Hematopoietic multipotent progenitor cell (in vitro differentiated cells): ENCODE data around the gene WDR91. TPM values are rescaled to one million over a fixed set of nuclear protein-coding genes. Genes with fewer than 3 reads are reported as not detected.
"Not testable (repeated sequence)": the region's sequence is repeated elsewhere in the genome, so short reads cannot be mapped to it uniquely, and the experiment has no call there.

Experiments used
- DNase-seq, 3 donors: peaks; one replicate each; pipeline ENCODE4 v3.0.0-alpha.2; 2011 to 2015; ENCODE audit warnings: low read depth in 2 of 3, low spot score in 2 of 3
- total RNA-seq: library from RNA; depleted of rRNA; stranded (reverse); fragments of >200 nt; gene quantifications from one replicate; pipeline ENCODE4 v1.2.3, GENCODE V29; 2012

The WDR91 gene
- total RNA-seq, 1 donor: 43.4 TPM

DNA sequence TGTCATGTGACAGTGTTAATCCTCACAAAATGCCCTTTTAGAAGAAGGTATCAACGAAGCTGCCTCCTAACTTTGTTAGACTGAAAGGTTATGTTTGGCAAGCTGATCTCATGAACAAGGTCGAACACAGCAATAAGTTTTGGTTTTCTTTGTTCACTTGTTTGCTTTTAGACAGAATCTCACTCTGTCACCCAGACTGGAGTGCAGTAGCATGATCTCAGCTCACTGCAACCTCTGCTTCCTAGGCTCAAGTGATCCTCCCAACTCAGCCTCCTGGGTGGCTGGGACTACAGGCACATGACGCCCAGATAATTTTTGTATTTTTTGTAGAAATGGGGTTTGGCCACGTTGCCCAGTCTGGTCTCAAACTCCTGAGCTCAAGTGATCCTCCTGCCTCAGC is 23.4 kb upstream of the WDR91 start:
- no peak for DNase-seq

DNA sequence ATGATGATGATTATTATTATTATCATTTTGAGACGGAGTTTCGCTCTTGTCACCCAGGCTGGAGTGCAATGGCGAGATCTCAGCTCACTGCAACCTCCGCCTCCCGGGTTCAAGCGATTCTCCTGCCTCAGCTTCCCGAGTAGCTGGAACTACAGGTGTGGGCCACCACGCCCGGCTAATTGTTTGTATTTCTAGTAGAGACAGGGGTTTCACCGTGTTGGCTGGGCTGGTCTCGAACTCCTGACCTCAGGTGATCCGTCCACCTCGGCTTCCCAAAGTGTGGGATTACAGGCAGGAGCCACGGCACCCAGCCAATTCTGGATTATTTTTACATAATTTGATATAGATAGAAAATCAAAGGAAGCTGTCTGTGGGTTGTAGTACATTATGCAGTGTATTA is 22.8 kb upstream of the WDR91 start:
- not testable (repeated sequence) for DNase-seq

DNA sequence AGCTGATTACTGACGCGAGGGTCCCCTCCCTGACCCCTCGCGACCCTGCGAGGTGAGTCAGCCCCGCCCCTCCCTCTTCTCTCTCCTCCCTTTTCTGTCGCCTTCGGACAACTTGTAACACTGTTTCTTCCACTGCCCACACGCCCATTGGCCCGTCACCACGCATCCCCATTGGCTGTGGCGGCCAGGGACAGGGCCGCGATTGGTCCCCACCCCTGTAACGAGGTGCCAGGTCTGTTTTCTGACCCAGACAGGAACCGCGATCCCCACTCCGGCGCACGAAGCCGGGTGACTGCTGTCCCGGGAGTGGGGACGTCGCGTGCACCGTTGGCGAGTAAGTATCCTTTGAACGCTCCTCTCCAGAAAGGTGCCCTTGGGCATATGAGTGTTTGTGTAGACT is 22.2 kb upstream of the WDR91 start, which contains the start of gene STRA8:
STRA8 (plus strand) TSS at position 269 of the 400 bp plus-strand sequence. CDS start 6,687 bp downstream, outside the sequence.
- no peak for DNase-seq

DNA sequence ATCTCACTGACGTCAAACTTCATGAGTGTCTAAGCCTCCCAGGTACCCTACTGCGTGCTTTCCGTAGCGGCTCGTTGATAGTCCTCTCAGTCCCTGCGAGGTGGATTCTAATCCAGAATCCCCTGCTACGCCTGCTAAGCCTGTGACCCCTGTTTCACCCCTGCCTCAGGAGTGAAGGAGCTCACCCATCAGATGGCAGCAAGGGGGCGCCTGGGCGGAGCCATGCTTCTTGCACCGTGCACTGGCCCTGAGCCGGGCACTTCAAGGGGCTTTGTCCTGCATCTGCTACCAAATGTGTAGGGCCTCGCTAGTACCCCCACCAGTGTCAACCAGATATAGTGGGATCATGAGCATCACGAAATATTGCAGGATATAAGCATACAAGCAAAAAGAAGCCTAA is 21.4 kb upstream of the WDR91 start:
- DNase-seq: no peak

DNA sequence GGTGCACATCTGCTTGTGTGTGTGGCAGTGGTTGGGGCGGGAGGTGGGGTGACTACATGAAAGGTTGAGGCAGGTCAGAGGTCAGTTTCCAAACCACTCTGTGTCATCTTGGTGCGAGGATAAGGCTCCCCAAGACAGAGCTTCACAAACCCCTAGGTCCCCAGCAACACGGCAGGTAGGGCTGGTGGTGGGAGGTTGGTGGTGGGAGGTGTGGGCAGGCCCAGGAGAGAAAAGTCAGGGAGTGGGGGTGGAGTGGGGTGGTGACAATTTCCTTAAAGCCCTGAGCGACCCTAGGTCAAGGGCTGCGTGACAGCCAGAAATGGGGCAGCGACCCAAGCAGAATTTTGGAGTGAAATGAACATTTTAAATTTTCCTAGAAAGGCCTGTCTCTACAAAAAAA is 20.8 kb upstream of the WDR91 start:
- DNase-seq: no peak

DNA sequence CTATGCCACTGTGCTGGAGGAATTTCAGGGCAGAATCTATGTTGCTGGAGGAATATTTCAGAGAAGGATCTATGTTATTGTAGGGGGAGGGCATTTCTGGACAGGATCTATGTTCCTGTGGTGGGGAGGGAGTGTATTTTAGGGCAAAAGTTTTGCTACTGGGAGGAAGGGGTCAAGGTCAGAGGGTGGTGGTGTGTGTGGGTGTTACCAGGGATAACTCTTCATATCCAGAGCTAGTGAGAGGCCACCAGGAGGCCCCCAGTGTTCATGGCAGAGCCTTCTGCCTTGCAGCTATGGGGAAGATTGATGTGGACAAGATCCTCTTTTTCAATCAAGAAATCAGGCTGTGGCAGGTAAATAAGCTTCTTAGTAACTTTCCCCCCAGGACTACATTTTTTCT is 20.4 kb upstream of the WDR91 start:
- DNase-seq: no peak

DNA sequence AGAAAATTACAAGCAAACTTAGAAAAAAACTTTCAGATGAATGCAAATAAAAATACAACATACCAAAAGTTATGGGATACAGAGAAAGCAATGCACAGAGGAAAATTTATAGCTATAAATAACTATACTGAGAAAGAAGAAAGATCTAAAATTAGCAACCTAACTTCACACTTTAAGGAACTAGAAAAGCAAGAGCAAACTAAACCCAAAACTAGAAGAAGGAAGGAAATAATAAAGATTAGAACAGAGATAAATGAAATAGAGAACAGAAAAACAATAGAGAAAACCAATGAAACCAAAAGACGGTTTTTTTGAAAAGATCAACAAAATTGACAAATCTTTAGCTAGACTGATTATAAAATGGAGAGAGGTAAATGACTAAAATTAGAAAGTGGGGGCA is 12.7 kb upstream of the WDR91 start:
- DNase-seq: peak in 1 of 3 donors; percentile 23

DNA sequence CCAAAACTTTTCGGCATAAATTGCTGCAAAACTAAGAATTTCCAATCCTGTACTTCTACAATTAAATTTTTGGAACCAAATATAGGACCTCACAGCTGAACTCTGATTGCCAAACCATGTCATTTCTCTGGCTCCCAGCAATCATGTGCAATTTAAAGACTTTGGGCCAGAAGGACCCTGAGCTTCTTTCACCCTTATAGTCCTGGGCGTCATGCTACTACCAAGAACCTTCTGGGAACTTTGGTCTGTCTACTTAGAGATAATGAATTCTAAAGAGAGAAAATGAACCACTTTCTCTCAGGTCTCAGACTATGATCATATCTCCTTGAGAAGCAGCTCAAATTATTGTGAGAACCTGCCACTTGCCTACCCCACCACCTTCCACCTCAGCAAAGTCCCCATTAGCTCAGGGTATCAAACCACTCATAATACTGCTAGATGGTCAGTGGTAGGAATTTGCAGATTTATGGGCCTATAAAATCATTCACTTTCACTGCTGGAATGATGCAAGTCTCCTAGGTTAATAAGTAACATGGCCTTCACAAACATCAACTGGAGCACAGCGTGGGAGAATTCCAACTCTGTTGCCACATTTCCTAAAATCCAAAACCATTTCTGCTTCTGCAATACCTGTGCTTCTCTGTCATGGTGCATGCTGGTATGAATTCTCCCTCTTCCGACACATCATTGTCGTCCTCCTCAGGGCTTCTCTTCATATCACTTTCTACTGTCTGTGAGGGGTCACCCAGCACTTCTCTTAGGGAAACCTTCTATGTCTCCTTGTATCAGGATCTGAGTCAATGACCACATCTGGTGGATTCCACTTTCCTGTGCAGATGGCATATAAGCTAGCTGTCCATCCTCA is 6.6 kb upstream of the WDR91 start:
- no peak for DNase-seq

DNA sequence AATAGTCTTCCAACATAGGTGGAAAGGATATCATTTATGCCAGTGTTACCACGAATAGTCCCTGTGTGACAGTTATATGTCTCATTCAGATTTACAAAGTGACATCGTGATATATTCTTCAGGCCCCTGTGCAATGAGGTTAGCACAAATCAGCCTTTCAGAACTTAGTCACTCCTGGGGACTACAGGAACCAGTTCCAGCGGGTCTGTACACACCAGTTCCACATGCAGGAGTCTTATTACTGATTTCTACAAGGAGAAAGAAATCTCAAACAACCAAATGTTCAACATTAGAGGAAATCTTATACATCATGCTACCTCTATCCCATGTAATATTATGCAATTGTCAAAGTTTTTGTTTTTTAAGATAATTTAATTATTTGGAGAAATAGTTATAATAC is 4.4 kb upstream of the WDR91 start:
- no peak for DNase-seq

DNA sequence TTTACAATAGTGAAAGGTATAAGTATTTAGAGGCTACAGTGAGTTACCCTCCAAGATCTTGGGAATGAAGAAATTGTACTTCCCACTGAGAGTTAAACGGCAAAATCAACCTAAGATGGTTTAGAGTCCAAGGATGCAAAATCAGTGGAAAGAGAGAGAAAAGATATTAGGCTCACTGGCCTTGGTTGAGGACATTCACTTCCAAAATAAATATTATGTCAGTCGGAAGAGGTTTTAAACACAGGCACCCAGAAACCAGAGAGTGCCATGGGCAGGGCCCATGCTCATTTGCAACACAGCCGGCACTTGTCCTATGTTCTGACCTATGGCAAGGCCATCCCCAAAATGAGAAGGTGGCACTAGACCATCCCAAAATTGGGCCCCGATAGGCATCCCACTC is 3.9 kb upstream of the WDR91 start:
- no peak for DNase-seq

DNA sequence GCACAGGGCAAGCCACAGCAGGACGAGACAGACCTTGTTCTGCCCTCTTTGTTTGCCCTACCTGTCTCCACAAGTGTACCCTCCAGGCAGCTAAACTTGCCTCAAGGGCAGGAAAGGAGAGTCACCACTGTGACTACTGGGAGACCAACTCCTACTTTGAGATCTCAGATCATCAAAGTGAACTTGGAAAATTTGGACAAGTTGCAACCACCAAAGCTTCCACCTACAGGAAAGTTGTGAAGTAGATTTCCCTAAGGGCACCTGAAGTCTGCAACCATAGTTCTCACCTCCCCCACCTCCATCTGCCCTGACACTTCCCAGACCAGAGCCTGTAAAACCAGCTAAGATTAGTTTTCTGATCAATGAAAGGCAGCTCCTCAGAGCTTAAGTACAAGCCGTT is 2.5 kb upstream of the WDR91 start:
- no peak for DNase-seq

DNA sequence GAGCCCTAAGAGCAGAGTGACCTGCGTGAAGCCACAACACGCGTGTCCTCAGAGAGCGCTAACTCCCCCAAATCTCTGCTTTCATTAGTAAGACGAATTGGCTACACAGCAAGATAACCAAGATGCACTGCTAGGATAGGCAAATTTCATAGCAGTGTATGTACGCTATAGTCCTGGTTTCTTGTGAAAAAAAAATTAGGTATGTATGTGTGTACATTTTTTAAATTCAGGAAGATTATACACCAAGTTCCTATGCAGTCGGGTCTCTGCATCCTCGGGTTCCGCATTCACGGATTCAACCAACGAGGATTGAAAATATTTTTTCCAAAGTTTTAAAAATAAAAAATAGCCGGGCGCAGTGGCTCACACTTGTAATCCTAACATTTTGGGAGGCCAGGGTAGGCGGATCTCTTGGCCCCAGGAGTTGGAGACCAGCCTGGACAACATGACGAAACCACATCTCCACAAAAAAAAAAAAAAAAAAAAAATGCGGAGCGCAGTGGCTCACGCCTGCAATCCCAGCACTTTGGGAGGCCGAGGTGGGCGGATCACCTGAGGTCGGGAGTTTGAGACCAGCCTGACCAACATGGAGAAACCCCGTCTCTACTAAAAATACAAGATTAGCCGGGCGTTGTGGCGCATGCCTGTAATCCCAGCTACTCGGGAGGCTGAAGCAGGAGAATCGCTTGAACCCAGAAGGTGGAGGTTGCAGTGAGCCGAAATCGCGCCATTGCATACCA is 790 bp upstream of the WDR91 start:
- DNase-seq: not testable (repeated sequence)

DNA sequence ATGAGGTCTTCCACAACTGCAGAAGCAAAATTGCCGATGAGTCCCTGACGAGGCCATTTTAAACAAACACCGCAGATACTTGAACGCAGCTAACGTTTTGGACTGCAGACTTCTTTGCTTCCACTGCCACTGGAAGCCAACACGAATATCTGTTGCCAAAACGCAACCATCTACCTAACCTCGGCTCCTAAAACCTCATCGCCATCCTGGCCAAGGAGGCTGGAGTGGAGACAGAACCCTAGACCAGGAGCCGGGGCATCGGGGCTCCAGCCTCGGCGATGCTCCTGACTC is 493 bp downstream of the WDR91 start:
- DNase-seq: peak in 1 of 3 donors; percentile 48

DNA sequence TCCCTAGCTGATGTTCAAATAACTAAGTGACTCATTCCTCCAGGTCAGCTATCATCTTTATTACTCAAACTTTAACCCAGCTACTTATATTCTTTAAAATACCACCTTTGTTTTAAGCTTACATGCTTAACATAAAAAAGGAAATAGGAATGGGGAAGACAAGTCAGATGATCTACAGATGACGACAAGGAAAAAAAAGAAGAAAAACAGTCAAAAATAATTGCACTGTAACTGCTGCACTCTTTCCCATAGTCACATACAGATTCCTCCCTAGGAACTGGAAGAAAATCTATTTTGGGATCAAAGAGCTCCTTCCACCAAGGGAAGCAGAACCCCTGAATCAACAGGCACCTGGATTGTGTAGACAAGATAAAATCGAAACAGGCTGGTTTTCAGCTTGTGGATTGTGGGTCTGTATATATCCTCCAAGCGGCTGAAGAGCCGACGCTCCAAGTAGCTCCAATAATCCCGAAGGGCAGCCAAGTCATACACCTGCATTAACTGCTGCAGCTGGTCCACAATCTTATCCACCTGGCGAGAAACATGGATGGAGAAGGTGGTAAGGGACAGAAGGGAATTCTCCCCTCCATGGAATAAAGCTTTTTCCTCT is 2.0 kb downstream of the WDR91 start:
- DNase-seq: no peak

DNA sequence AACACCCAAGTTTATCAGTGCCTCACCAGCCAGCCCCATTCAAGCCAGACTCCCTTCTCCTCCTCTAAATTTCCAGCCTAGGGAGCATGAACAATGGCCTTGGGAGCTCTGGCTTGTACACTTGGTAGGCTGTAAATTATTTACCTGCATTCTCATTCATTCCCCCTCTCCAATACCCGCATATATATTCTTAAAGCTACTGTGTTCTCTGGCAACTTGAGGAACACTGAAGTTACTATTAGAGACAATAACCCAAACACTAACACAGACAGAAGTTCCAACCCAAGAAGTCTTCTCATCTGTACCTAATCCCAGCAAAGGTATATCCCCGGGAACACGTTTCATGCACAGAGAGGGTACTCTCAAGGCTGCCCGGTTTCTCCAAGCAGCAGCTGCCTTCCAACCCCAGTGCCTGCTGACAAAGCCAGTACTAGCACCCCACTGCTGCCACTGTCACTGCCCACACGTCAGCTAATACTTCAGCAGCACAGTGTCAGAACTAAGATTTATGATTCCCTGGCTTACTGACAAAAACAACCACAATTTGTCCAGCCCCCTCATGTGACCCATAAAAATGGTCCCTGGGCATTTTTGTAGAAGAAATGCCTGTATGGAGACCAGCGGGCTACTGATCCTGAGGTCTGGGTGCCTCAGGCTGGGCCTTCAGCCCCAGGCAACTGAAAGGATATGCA is 3.1 kb downstream of the WDR91 start:
- DNase-seq: peak in 2 of 3 donors; percentile 64 to 88

DNA sequence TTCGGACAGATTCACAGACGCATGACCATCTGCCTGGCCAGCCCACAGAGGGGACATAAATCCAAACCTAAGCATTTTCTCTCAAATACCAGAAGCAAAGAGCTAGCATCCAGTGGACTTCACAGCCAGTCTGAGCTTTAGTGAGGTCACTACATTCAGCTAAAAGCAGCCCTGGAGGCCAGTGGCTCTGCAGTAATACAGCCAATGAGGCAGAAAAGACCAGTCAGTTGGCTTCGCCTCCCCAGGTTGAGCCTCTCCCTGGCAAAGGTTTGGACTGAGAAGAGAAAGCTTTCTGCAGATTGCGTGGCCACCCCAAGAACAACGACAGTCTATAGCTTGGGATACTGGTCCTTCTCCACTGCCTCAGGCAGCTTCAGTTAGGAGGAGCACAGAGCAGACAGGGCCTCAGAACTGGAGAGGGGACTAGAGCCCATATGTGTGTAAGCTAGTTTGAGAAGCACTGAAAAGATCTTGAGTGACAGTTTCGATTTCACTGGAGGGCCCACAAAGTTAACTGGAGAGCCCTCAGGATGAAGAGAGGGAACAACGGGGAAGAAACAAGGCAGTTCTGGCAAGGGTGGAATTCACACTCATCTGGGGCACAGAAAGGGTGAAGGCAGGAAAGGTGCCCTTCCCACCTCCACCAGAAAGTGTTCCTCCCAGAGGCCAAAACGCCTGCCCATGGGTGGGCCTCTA is 3.8 kb downstream of the WDR91 start:
- no peak for DNase-seq

DNA sequence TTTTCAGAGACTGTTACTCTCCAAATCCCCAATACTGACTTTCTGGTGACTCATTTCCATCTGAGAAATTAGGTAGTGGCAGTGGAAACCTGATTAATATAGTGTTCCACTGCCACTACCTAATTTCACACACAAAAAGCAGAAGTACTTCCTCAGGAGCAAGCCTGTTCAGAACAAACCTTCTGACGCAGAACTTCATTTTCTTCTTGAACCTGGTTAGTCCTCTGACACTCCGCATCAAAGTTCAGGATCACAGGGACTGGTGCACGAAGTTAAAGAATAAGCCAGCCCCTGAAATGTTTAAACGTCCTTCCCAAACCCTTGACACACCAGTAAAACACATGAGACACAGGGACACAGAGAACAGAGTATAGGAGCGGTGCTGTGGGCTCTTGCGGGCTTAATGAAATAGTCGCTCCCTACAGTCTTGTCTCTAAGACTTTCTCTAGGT is 4.4 kb downstream of the WDR91 start:
- DNase-seq: peak in 2 of 3 donors; percentile 55 to 72

DNA sequence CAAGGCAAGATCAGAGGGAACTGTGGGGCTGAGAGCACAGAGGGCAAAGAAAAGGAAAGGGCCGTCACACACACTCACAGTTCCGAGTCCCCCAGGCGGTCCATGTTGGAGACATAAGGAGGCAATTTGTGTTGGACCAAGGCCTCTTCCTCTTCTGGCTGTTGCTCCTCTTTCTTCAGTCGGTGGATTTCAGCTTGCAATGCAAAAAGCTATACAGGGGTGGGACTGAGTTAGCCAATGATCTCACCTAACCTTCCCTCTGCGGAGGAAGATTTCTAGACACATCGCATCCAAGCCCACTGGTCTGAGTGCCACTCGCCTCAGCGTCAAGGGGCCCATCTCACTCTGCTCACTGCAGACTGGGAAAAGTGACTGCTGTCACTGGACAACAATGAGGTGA is 5.5 kb downstream of the WDR91 start:
- DNase-seq: no peak

DNA sequence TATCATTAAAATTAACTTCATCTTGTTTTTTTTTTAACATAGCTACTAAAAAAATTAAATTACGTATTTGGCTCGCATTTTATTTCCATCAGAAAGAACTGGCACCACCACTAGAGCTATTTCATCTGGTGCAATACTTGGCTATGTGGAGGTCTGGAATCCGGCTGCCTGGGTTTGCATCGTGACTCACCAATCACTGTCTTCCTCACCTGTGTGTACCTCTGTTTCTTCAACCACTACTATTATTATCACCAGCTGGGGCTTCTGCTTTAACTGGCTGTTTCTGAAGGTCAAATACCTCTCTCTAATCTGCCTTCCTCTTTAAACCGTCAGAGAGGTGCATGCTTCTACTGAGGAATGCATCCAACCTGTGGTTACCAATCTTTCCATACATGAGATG is 6.5 kb downstream of the WDR91 start:
- DNase-seq: no peak

DNA sequence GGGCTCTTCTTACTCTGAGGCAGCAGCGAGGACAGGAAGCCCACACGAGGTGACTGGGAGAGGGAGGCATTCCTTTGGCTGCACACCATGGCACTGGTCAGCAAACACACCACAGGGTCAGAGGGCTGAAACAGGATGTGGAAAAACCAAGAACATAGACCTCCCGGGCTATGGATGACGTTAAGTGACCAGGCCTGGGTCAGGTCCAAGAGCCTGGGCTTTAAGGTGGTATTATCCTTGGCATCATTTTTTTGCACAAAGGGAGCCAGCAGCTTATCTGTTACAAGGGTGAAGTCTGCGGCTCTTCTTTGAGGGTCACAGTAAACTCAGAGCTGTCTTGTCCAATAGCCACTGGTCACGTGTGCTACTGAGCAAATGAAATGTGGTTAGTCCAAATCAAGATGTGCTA is 7.0 kb downstream of the WDR91 start:
- no peak for DNase-seq
